GM10266 (cell line): ENCODE measurements around the gene PJVK.
A peak's percentile ranks its signal among the peaks of the same experiment; 100 is the strongest.
"Not testable (repeated sequence)": the region's sequence is repeated elsewhere in the genome, so short reads cannot be mapped to it uniquely, and the experiment has no call there.

Experiments
- DNase-seq: peaks from one replicate; pipeline ENCODE4 v3.0.0; 2012; ENCODE audit errors: extremely low spot score
- CTCF ChIP-seq: IDR thresholded peaks from 2 replicates; pipeline ENCODE4 v1.5.1; 2012; ENCODE audit warnings: mild to moderate bottlenecking, low read depth; ENCODE audit not compliant: control insufficient read depth, insufficient read depth; ENCODE audit errors: missing control alignments

Gene PJVK

GRCh38 chr2:178450774-178451525 lies at the start of gene PJVK, which contains the start of gene PRKRA:
TSS of gene PJVK (plus strand) at chr2:178451378. CDS start at chr2:178453410, 2,032 bp downstream.
TSS of gene PRKRA (minus strand) at chr2:178451175. CDS start at chr2:178451030, 145 bp downstream.
- DNase-seq, result peak; percentile 97
- no peak for TF ChIP-seq CTCF

GRCh38 chr2:178401994-178402437 lies 49.2 kb upstream of the PJVK start:
- TF ChIP-seq CTCF, result no peak
- DNase-seq, result no peak

GRCh38 chr2:178403671-178404306 lies 47.4 kb upstream of the PJVK start:
- TF ChIP-seq CTCF, result no peak
- DNase-seq, result peak; percentile 10

- DNase-seq, result peak; percentile 65
- TF ChIP-seq CTCF, result no peak
Observed at GRCh38 chr2:178404368-178404767, 46.8 kb upstream of the PJVK start.

GRCh38 chr2:178409261-178409660 lies 41.9 kb upstream of the PJVK start:
- TF ChIP-seq CTCF, result no peak
- no peak for DNase-seq

GRCh38 chr2:178412047-178412446 lies 39.1 kb upstream of the PJVK start:
- no peak for TF ChIP-seq CTCF
- DNase-seq, result no peak

- not testable (repeated sequence) for DNase-seq
Observed at GRCh38 chr2:178412453-178412852, 38.7 kb upstream of the PJVK start.
